GM12878 (cell line): ENCODE results near the gene CHPF2. TPM values are rescaled to one million over a fixed set of nuclear protein-coding genes. Genes with fewer than 3 reads are reported as not detected.

Experiments
- ATAC-seq: fragments of 200-7000 bp; cut with Tn5 transposase; 3 replicates; pipeline ENCODE4 v1.9.1; 2020; ENCODE audit warnings: mild to moderate bottlenecking, moderate library complexity
- BruUV-seq: library from RNA; stranded (reverse); fragments of 400-500 nt; replicated peaks from 2 replicates; lab custom pipeline; 2021; lab: Mats Ljungman, UMichigan
- CTCF ChIA-PET: fragments of 300-600 bp; sonication (Branson Sonifier 250); formaldehyde crosslinking; extraction: SDS; loops from one replicate; lab custom pipeline; 2021; ENCODE audit warnings: inconsistent platforms; lab: Yijun Ruan, JAX
- POLR2A ChIA-PET: fragments of 350-600 bp; formaldehyde crosslinking; extraction: SDS; loops from one replicate; lab custom pipeline; 2021; ENCODE audit warnings: inconsistent platforms; lab: Charles Lee
- RAD21 ChIA-PET: fragments of 300-600 bp; sonication (Branson Sonifier 250); formaldehyde crosslinking; loops from one replicate; lab custom pipeline; 2023; ENCODE audit warnings: antibody characterized with exemption; ENCODE audit not compliant: unreplicated experiment; lab: Charles Lee
- SMC1A ChIA-PET: fragments of 300-600 bp; sonication (Branson Sonifier 250); formaldehyde crosslinking; loops from one replicate; lab custom pipeline; 2023; ENCODE audit not compliant: unreplicated experiment, uncharacterized antibody; lab: Charles Lee
- DNase-seq: peaks from one replicate; pipeline ENCODE4 v3.0.0-alpha.2; 2011; ENCODE audit warnings: low read depth, low spot score
- FAIRE-seq: peaks from 3 replicates; lab custom pipeline; 2011; peaks lifted over from hg19 to GRCh38; lab: Jason Lieb, UNC
- H2AFZ ChIP-seq: 2 replicates; pipeline ENCODE4 v1.6.0; 2011; ENCODE audit warnings: low read depth, low read length, control low read depth; ENCODE audit not compliant: control insufficient read depth
- H3K27ac ChIP-seq: 2 replicates; pipeline ENCODE4 v1.5.1; 2011; ENCODE audit warnings: control low read depth; ENCODE audit not compliant: control insufficient read depth, insufficient read depth
- H3K27me3 ChIP-seq, 2 experiments: replicated peaks in 1 of 2; 2 replicates each; pipeline versions ENCODE4 v1.6.0 to v1.6.1; 2011; ENCODE audit warnings: low read length in 1 of 2; ENCODE audit not compliant: control insufficient read depth in 2 of 2, insufficient read depth in 2 of 2
- H3K36me3 ChIP-seq, 2 experiments: 2 replicates each; pipeline ENCODE4 v1.5.1; 2011; ENCODE audit warnings: low read length in 1 of 2; ENCODE audit not compliant: control insufficient read depth in 2 of 2, insufficient read depth in 2 of 2
- H3K4me1 ChIP-seq: 2 replicates; pipeline ENCODE4 v1.6.1; 2011; ENCODE audit warnings: mild to moderate bottlenecking, low read length, moderate library complexity, mixed read lengths; ENCODE audit not compliant: control insufficient read depth, insufficient read depth
- H3K4me2 ChIP-seq: 2 replicates; pipeline ENCODE4 v1.6.0; 2011; ENCODE audit warnings: control low read depth; ENCODE audit not compliant: control insufficient read depth, insufficient read depth
- H3K4me3 ChIP-seq: fragments of 200-600 bp; sonication (generic); 2 replicates; pipeline ENCODE4 v1.5.1; 2016
- H3K79me2 ChIP-seq: 2 replicates; pipeline ENCODE4 v1.6.0; 2011; ENCODE audit warnings: low read length; ENCODE audit not compliant: control insufficient read depth, insufficient read depth
- H3K9ac ChIP-seq: 2 replicates; pipeline ENCODE4 v1.8.0; 2011; ENCODE audit warnings: low read length, control low read depth, mixed read lengths; ENCODE audit not compliant: control insufficient read depth, insufficient read depth
- H3K9me3 ChIP-seq: replicated peaks from 3 replicates; pipeline ENCODE4 v1.5.1; 2011; ENCODE audit warnings: mild to moderate bottlenecking, low read length; ENCODE audit not compliant: control insufficient read depth, insufficient read depth
- H4K20me1 ChIP-seq: 2 replicates; pipeline ENCODE4 v1.6.0; 2011; ENCODE audit not compliant: control insufficient read depth, insufficient read depth
- BCL11A ChIP-seq: IDR thresholded peaks from 2 replicates; pipeline ENCODE4 v1.6.1; 2011; ENCODE audit warnings: low read depth, low read length
- ETV6 ChIP-seq, 2 experiments: fragments of 450-650 bp in 1 of 2; IDR thresholded peaks in 1 of 2; conservative IDR thresholded peaks in 1 of 2; 2 replicates each; pipeline ENCODE4 v1.6.1; 2014; ENCODE audit warnings: antibody characterized with exemption in 1 of 2, borderline replicate concordance in 1 of 2, low read depth in 1 of 2, mild to moderate bottlenecking in 1 of 2, moderate library complexity in 1 of 2
- EZH2 ChIP-seq: IDR thresholded peaks from 2 replicates; pipeline ENCODE4 v1.6.1; 2012; ENCODE audit warnings: low read depth, mild to moderate bottlenecking, control low read depth, inconsistent platforms, low read length, borderline replicate concordance; ENCODE audit not compliant: control insufficient read depth
- JUND ChIP-seq: IDR thresholded peaks from 2 replicates; pipeline ENCODE4 v1.6.1; 2012; ENCODE audit warnings: low read depth, mild to moderate bottlenecking, low read length, improper control_type of control experiment, moderate library complexity
- SMAD1 ChIP-seq: fragments of 450-650 bp; IDR thresholded peaks from 2 replicates; pipeline ENCODE4 v1.6.1; 2018; ENCODE audit warnings: mild to moderate bottlenecking, low read depth; ENCODE audit not compliant: partially characterized antibody
- ZBED1 ChIP-seq: IDR thresholded peaks from 2 replicates; pipeline ENCODE4 v1.6.1; 2016; ENCODE audit warnings: borderline replicate concordance
- ZZZ3 ChIP-seq: IDR thresholded peaks from 2 replicates; pipeline ENCODE4 v1.6.1; 2011; ENCODE audit warnings: low read depth; ENCODE audit not compliant: control insufficient read depth, insufficient read length
- WGBS: methylation state at CpG from one replicate; pipeline ENCODE4 v1.1.6; 2016; ENCODE audit warnings: low lambda C conversion rate; ENCODE audit not compliant: insufficient replicate concordance, insufficient coverage; ENCODE audit errors: missing lambda C conversion rate; 5-methylcytosine and 5-hydroxymethylcytosine counted together
- in situ Hi-C: fragments of 300-500 bp; cut with MboI; formaldehyde crosslinking; loops from 9 replicates; pipeline ENCODE4 v1.14.3; 2018; ENCODE audit warnings: mixed read lengths
- intact Hi-C: fragments of 100-400 bp; cut with micrococcal nuclease; formaldehyde crosslinking; loops from one replicate; pipeline ENCODE4 v1.14.2; 2022; ENCODE audit not compliant: unreplicated experiment
- polyA plus RNA-seq, 11 experiments: library from polyadenylated mRNA; depleted of rRNA in 4 of 11; unstranded in 6 of 11; stranded (reverse) in 5 of 11; fragments of >200 nt; fragmentation: Nextera tagmentation in 4 of 11; fragmentation: Illumina TruSeq in 1 of 11; extraction: Ambion mirVana in 4 of 11; extraction: Trizol in 1 of 11; gene quantifications; 1 replicate in 1 of 11; 2 replicates in 10 of 11; pipeline versions ENCODE4 v1.2.1 to v1.2.3, GENCODE V29; 2011 to 2016; ENCODE audit warnings: inconsistent platforms in 2 of 11, missing spikeins in 2 of 11, low read depth in 1 of 11
- total RNA-seq, 4 experiments: library from RNA; depleted of rRNA in 3 of 4; stranded (reverse); fragments of >200 nt in 3 of 4; fragmentation: Illumina TruSeq in 1 of 4; extraction: Trizol in 1 of 4; gene quantifications; 2 replicates each; pipeline versions ENCODE4 v1.2.1 to v1.2.3, GENCODE V29; 2013 to 2021
- TF ChIP-seq, protein P1 (sequence below): fragments of 450-650 bp; IDR thresholded peaks from 2 replicates; pipeline ENCODE4 v1.6.1; 2017; ENCODE audit warnings: mild to moderate bottlenecking, moderate library complexity
- TF ChIP-seq, protein P2 (sequence below): fragments of 450-650 bp; formaldehyde crosslinking; IDR thresholded peaks from 2 replicates; pipeline ENCODE4 v1.4.0; 2022; ENCODE audit warnings: mild to moderate bottlenecking, moderate library complexity
- TF ChIP-seq, protein P3 (sequence below): fragments of 450-650 bp; IDR thresholded peaks from 2 replicates; pipeline ENCODE4 v1.6.1; 2016; ENCODE audit warnings: mild to moderate bottlenecking

The CHPF2 gene
- total and polyA plus RNA-seq, 10 of the 15 experiments (the other 5 are each of a cell fraction or from before 2014, with no cell fraction given), result 0.23 to 33.1 (median 11.5) TPM

GRCh38 chr7:151187409-151188251 is 44.7 kb upstream of the CHPF2 start:
- no peaks in the 10 kb centered on the region; the same call in 1 of the 2 replicates for H4K20me1 ChIP-seq
- ATAC-seq, result no peak
- no TSS peak for BruUV-seq
- H3K79me2 ChIP-seq, result no peaks in the 10 kb centered on the region
- no peak for DNase-seq
- no peak overlapping the region for H3K27ac ChIP-seq
- no peak overlapping the region for H3K4me3 ChIP-seq
- WGBS, result 41% methylated on average over 22 of the region's 22 CpGs
- no peak overlapping the region for H2AFZ ChIP-seq
- ChIA-PET SMC1A (no interaction called here), POLR2A (interaction anchor here (0.5 kb wide), 1 partner anchor 98 kb away, joined by 9 read pairs; no protein-coding TSS in a partner anchor), RAD21 (no interaction called here), CTCF (interaction anchor here (1.6 kb wide), 1 partner anchor 56 kb away, joined by 4 read pairs; no protein-coding TSS in a partner anchor)
- peaks cover 0 to 6% of the 10 kb centered on the region in 2 experiments; a peak in 1 of 4 replicates for H3K27me3 ChIP-seq
- FAIRE-seq, result no peak
- H3K9me3 ChIP-seq, result no peaks in the 10 kb centered on the region
- peak overlapping the region; percentile 22; the same call in 1 of the 2 replicates for H3K4me2 ChIP-seq
- intact Hi-C loops, result no loop called here
- peaks cover 7% of the 10 kb centered on the region for H3K4me1 ChIP-seq
- H3K36me3 ChIP-seq, result no peaks in the 10 kb centered on the region
- in situ Hi-C loops, result no loop called here
- no peak overlapping the region for H3K9ac ChIP-seq
- TF ChIP-seq JUND (no peak), ZBED1 (no peak), EZH2 (no peak), SMAD1 (no peak), ZZZ3 (no peak), BCL11A (no peak), ETV6 (conservative IDR thresholded peaks at IDR 0.05 in 1 of 2, IDR thresholded peaks at IDR 0.05 in 1 of 2; ENCODE audit: borderline replicate concordance in 1 of 2, low read depth in 1 of 2) (no peak)
- TF ChIP-seq, protein P1, sequence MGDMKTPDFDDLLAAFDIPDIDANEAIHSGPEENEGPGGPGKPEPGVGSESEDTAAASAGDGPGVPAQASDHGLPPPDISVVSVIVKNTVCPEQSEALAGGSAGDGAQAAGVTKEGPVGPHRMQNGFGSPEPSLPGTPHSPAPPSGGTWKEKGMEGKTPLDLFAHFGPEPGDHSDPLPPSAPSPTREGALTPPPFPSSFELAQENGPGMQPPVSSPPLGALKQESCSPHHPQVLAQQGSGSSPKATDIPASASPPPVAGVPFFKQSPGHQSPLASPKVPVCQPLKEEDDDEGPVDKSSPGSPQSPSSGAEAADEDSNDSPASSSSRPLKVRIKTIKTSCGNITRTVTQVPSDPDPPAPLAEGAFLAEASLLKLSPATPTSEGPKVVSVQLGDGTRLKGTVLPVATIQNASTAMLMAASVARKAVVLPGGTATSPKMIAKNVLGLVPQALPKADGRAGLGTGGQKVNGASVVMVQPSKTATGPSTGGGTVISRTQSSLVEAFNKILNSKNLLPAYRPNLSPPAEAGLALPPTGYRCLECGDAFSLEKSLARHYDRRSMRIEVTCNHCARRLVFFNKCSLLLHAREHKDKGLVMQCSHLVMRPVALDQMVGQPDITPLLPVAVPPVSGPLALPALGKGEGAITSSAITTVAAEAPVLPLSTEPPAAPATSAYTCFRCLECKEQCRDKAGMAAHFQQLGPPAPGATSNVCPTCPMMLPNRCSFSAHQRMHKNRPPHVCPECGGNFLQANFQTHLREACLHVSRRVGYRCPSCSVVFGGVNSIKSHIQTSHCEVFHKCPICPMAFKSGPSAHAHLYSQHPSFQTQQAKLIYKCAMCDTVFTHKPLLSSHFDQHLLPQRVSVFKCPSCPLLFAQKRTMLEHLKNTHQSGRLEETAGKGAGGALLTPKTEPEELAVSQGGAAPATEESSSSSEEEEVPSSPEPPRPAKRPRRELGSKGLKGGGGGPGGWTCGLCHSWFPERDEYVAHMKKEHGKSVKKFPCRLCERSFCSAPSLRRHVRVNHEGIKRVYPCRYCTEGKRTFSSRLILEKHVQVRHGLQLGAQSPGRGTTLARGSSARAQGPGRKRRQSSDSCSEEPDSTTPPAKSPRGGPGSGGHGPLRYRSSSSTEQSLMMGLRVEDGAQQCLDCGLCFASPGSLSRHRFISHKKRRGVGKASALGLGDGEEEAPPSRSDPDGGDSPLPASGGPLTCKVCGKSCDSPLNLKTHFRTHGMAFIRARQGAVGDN, result no peak
- TF ChIP-seq, protein P2, sequence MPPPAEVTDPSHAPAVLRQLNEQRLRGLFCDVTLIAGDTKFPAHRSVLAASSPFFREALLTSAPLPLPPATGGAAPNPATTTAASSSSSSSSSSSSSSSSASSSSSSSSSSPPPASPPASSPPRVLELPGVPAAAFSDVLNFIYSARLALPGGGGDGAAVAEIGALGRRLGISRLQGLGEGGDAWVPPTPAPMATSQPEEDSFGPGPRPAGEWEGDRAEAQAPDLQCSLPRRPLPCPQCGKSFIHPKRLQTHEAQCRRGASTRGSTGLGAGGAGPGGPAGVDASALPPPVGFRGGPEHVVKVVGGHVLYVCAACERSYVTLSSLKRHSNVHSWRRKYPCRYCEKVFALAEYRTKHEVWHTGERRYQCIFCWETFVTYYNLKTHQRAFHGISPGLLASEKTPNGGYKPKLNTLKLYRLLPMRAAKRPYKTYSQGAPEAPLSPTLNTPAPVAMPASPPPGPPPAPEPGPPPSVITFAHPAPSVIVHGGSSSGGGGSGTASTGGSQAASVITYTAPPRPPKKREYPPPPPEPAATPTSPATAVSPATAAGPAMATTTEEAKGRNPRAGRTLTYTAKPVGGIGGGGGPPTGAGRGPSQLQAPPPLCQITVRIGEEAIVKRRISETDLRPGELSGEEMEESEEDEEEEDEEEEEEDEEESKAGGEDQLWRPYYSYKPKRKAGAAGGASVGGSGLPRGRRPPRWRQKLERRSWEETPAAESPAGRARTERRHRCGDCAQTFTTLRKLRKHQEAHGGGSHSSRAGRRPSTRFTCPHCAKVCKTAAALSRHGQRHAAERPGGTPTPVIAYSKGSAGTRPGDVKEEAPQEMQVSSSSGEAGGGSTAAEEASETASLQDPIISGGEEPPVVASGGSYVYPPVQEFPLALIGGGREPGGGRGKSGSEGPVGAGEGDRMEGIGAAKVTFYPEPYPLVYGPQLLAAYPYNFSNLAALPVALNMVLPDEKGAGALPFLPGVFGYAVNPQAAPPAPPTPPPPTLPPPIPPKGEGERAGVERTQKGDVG (CRISPR knock-in tag), result no peak
- TF ChIP-seq, protein P3, sequence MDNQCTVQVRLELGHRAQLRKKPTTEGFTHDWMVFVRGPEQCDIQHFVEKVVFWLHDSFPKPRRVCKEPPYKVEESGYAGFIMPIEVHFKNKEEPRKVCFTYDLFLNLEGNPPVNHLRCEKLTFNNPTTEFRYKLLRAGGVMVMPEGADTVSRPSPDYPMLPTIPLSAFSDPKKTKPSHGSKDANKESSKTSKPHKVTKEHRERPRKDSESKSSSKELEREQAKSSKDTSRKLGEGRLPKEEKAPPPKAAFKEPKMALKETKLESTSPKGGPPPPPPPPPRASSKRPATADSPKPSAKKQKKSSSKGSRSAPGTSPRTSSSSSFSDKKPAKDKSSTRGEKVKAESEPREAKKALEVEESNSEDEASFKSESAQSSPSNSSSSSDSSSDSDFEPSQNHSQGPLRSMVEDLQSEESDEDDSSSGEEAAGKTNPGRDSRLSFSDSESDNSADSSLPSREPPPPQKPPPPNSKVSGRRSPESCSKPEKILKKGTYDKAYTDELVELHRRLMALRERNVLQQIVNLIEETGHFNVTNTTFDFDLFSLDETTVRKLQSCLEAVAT, result no peak
